Mesodermal cell (in vitro differentiated cells): ENCODE measurements around the gene PDCD10. TPM values are rescaled to one million over a fixed set of nuclear protein-coding genes. Genes with fewer than 3 reads are reported as not detected.

Experiments used
- H3K27ac ChIP-seq: 2 replicates; pipeline ENCODE4 v1.7.0; 2013; ENCODE audit warnings: mild to moderate bottlenecking, low read depth, low read length, moderate library complexity; ENCODE audit not compliant: severe bottlenecking
- H3K36me3 ChIP-seq: 2 replicates; pipeline ENCODE4 v1.7.1; 2013; ENCODE audit warnings: mild to moderate bottlenecking, low read length, moderate library complexity; ENCODE audit not compliant: control insufficient read depth, insufficient read depth
- H3K4me1 ChIP-seq: one replicate; pipeline ENCODE4 v1.7.1; 2013; ENCODE audit warnings: mild to moderate bottlenecking, low read length; ENCODE audit not compliant: insufficient read depth, control insufficient read depth, poor library complexity, severe bottlenecking
- H3K4me3 ChIP-seq: 2 replicates; pipeline ENCODE4 v1.7.0; 2013; ENCODE audit warnings: low read length, control low read depth, mild to moderate bottlenecking; ENCODE audit not compliant: insufficient read depth, poor library complexity, severe bottlenecking; ENCODE audit errors: extremely low read depth
- H3K9me3 ChIP-seq: 2 replicates; pipeline ENCODE4 v1.7.1; 2013; ENCODE audit warnings: mild to moderate bottlenecking, low read length, moderate library complexity; ENCODE audit not compliant: control insufficient read depth
- WGBS, 2 experiments: methylation state at CpG; one replicate each; pipeline ENCODE4 v1.1.5; 2013; ENCODE audit warnings: missing lambda C conversion rate in 2 of 2; ENCODE audit not compliant: insufficient coverage in 2 of 2; 5-methylcytosine and 5-hydroxymethylcytosine counted together
- polyA plus RNA-seq, 2 experiments: library from polyadenylated mRNA; stranded (reverse); fragments of 50-300 nt; gene quantifications; one replicate each; pipeline ENCODE4 v1.2.3, GENCODE V29; 2013

Gene PDCD10
- polyA plus RNA-seq (2013, experiment 1 of 2): 72.8 TPM
- polyA plus RNA-seq (2013, experiment 2 of 2): 81.6 TPM

DNA sequence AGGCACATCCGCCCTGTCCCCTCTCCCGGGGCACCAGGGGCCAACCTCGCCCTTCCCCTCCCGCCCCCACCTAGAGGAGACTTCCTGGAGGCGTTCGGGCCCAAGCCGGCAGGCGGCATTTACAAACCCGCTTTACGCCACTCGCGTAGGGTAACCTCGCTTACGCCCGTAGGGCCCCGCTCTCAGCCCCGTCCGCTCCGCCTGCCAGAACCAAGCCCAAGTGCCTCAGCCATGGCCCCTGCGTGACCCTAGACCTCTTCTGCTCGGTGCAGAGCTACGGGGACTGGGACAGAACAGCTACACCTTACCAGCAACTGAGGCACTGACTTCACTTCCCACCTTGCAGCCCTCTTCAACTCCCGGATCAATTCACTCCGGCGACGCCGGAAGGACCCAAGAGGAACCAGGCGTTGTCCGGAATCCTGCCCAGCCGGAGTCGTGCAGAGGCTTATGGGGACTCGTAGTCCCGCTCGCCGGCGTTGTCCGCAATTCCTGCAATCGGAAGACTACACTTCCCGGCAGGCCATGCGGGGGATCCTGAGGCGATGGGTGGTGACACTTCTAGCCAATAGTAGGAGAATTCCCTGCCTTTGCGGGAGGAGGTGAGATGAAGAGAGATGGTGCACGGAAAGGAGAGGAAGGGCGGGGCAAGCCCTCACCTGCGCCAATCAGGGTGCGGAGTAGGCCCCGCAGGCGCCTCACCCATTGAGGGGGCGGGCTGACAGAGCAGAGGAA, at the start of gene PDCD10:
Gene PDCD10 (minus strand): TSS at position 395 of the 735 bp plus-strand sequence. CDS start 14,735 bp downstream, outside the sequence.
- H3K27ac ChIP-seq: peak within 1 kb of the TSS; percentile 90
- H3K4me1 ChIP-seq: peaks cover 4% of the 10 kb centered on the region
- 0% methylated on average over 30 to 37 of the region's 49 CpGs for WGBS, 2 experiments
- peak within 1 kb of the TSS; percentile 95 for H3K4me3 ChIP-seq
- H3K9me3 ChIP-seq: no peaks in the 10 kb centered on the region
- peaks cover 3% of the 10 kb centered on the region for H3K36me3 ChIP-seq

DNA sequence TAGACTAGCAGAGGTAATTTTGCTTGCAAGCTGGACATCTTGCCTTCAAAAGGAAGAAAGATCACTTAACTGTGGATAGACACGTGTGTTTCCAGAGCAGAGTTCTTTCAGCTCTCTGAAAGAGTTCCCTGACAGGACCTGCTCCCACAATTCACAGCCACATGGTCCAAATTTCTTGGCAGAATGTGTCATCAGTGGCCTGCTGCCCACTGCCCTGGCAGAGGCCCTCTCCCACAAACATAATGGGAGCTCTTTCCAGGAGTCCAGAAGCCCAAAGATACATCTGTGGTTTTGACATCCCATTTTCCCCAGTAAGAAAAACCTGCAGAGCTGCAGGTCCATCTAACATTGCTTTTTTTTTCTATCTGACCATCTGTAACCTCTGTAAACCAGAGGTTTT, 49.1 kb upstream of the PDCD10 start:
- Histone ChIP-seq H3K27ac (no peak overlapping the region), H3K9me3 (peaks cover under 1% of the 10 kb centered on the region), H3K4me1 (no peaks in the 10 kb centered on the region), H3K4me3 (no peak overlapping the region), H3K36me3 (no peaks in the 10 kb centered on the region)
- WGBS, 2 experiments: 91 to 92% methylated on average over 1 of the region's 1 CpG

DNA sequence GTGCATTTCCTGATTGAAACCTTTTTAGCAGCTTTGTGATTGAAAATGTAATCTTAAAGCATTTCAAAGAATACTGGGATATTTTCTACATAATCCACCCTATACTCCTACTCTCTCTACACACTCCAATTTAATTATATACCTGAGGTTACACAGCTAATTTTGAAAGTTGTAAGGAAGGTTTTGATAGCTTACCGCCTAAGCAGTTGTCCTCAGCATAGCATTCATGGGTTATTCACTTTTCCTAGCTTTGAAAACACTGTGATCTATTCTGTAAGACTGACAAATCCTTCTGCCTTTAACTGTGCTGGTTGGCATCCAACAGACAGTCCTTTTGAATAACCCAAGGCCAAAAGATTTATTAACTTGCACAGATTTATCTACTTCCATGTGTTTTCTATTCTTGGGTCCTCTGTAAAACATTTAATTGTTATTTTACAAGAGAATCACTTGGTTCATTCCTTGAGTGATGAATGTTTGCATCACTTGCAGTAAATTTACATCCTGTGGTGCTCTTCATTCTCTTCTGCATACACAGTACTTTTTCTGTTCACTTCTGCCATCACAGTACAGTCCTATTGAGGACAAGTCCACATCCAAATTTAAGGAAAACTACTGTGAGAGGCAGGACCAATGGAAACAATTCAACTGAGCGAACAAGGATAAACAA, 45.7 kb upstream of the PDCD10 start:
- WGBS, 2 experiments: 80% methylated on average over 1 to 2 of the region's 2 CpGs
- H3K4me3 ChIP-seq: no peak overlapping the region
- no peaks in the 10 kb centered on the region for H3K36me3 ChIP-seq
- H3K9me3 ChIP-seq: peaks cover 12% of the 10 kb centered on the region
- no peaks in the 10 kb centered on the region for H3K4me1 ChIP-seq
- no peak overlapping the region for H3K27ac ChIP-seq

DNA sequence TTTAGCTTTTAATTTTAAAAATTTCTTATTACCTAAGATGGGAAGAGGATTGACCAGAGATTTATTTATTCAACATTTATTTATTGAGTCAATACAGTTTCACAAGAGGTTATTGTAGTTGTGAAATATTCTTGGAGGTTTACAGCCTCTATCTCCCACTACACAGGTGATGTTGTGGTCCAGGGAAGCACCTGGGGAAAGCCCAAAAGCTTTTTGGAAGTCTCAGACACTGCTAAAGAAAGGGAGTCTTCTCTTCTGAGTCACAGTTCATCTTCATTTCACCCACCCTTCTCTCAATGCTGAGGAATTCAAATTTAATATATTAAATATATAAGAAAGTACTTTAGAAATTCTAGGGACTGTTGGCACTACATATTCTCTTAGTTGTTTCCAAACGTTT, 42.7 kb upstream of the PDCD10 start:
- Histone ChIP-seq H3K9me3 (peaks cover 12% of the 10 kb centered on the region), H3K4me3 (no peak overlapping the region), H3K36me3 (no peaks in the 10 kb centered on the region), H3K27ac (no peak overlapping the region), H3K4me1 (no peaks in the 10 kb centered on the region)
- WGBS, 2 experiments: 71 to 80% methylated on average over 1 of the region's 1 CpG

DNA sequence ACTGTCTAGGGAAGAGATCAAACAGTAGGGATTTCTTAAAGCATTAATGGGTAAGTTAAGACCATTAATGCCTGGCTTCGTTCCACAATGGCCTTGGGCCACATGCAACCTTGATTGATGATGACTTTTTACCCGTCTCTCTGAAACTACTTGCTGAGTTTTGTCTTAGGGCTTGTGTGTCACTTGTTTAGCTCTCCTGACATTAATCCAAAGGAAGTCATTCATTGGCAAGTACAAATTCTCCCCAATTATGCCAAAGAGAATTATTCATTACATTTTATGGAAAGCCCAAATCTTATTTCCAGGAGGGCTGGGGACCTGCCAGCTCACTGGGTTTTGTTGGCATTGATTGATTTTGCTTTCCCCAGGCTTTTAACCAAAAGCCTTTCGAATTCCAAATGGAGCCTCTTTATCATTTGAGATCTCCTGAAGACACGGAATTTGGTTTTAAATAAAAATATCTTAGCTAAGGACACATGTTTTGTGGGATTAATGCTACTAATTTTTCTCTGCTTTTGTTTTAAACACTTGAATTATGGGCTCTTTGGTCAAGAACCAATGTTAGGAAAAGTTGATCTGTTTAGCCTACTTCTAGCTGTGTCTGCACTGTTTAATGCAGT, 41.5 kb upstream of the PDCD10 start:
- no peaks in the 10 kb centered on the region for H3K4me1 ChIP-seq
- 86% methylated on average over 2 of the region's 4 CpGs; no CpG with 5 or more reads in 1 of the 2 experiments for WGBS, 2 experiments
- H3K27ac ChIP-seq: no peak overlapping the region
- H3K36me3 ChIP-seq: no peaks in the 10 kb centered on the region
- H3K9me3 ChIP-seq: peaks cover 12% of the 10 kb centered on the region
- no peak overlapping the region for H3K4me3 ChIP-seq

DNA sequence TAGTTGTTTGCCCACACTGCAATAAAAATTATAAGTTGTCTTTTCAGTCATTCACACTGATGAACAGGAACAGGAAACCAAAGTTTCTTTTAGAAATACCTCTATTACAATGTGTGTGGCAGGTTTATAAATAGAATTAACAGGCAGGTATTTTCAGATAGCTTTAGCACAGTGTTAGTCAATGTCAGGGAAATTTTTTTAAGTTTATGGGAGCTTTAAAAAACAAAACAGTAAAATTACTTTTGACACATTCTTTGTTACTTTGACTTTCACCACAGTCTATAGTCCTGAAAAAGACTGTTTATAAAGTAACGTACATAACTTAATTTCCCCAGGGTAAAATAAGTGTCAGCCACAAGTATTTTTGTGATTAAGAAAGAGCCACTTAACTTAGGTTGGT, 38.9 kb upstream of the PDCD10 start:
- Histone ChIP-seq H3K9me3 (peaks cover 10% of the 10 kb centered on the region), H3K27ac (no peak overlapping the region), H3K4me1 (no peaks in the 10 kb centered on the region), H3K4me3 (no peak overlapping the region), H3K36me3 (no peaks in the 10 kb centered on the region)
- no CpG with 5 or more reads among the region's 1 CpG for WGBS, 2 experiments

DNA sequence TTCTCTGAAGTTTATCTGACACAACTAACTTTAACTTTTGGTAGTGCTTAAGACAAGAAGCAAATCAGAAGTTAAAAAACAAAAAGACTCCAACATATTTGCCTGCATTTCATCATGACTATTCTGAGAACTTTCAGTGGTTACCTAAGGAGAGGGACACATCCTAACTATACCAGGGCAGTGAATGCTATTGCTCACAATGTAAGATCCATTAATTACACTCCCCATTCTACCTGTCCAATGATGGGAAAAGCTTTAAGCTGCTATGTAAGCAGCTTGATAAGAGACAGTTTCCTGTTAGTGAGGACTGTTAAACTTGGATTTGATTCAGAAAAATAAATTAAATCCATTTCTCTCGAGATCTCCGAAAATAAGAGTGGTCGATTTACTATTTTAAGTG, 38.3 kb upstream of the PDCD10 start:
- H3K36me3 ChIP-seq: no peaks in the 10 kb centered on the region
- H3K4me1 ChIP-seq: no peaks in the 10 kb centered on the region
- H3K27ac ChIP-seq: no peak overlapping the region
- WGBS, 2 experiments: no CpG with 5 or more reads among the region's 3 CpGs
- peaks cover 4% of the 10 kb centered on the region for H3K9me3 ChIP-seq
- H3K4me3 ChIP-seq: no peak overlapping the region

DNA sequence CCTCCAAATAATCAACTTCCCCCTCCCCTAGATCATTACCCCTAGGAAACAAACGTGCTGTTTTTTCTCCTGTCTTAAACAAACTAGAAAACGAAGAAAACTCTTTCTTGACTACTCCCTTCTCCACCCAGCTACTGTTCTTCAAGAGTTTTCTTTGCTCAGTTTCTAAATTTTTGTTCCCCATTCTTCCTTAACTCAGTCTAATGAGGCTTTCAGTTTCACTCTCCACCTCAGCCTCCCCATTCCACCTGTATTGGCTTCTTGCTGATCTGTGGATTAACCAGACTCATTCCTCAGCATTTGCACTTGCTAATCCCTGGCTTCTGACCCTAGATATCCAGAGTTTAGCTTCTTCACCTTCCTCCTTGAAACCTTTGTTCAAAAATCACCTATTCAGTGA, 27.6 kb upstream of the PDCD10 start:
- H3K27ac ChIP-seq: no peak overlapping the region
- no peaks in the 10 kb centered on the region for H3K4me1 ChIP-seq
- peaks cover 4% of the 10 kb centered on the region for H3K9me3 ChIP-seq
- no peak overlapping the region for H3K4me3 ChIP-seq
- WGBS, 2 experiments: 65% methylated on average over 2 of the region's 2 CpGs
- no peaks in the 10 kb centered on the region for H3K36me3 ChIP-seq

DNA sequence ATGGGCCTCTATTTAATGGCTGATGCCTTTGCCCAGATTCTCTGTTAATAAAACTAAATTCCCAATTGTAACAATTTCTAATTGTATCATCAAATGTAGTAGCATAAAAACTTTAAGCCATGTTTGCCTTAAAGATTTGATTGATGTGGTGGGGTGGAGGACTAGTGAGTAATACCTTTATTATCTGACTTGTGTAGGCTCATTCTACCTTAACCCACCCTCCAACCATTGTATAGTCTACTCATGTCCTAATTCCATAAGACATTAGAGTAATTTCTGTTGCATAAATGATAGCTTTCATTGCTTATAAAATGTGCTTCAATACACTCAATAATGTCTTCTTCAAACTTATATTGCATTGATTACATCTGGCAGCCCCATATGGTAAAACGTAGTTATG, 26.6 kb upstream of the PDCD10 start:
- WGBS, 2 experiments: 80% methylated on average over 1 of the region's 1 CpG; no CpG with 5 or more reads in 1 of the 2 experiments
- H3K36me3 ChIP-seq: no peaks in the 10 kb centered on the region
- H3K4me3 ChIP-seq: no peak overlapping the region
- peaks cover 4% of the 10 kb centered on the region for H3K9me3 ChIP-seq
- no peak overlapping the region for H3K27ac ChIP-seq
- no peaks in the 10 kb centered on the region for H3K4me1 ChIP-seq

DNA sequence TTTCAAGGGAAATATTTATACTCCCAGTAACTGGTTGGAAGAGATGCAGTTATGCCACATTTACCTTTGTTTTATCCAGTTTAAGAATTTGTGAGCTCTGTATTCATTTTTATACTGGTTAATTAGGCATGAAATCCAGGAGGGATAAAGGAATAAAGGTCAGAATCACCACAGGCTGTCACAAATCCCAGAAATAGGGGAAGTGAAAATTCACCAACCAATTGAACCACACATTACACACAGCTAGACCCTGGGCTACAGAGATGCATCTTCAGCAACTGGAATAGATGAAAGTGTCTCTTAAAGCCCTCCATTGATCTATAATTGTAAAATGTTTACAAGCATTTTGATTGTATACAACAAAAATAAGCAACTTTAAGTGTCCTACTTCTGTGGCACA, 19.4 kb upstream of the PDCD10 start:
- H3K36me3 ChIP-seq: no peaks in the 10 kb centered on the region
- H3K9me3 ChIP-seq: no peaks in the 10 kb centered on the region
- no peaks in the 10 kb centered on the region for H3K4me1 ChIP-seq
- H3K27ac ChIP-seq: no peak overlapping the region
- no peak overlapping the region for H3K4me3 ChIP-seq
